Transverse colon (tissue), 4 donors: Measurements from ENCODE around the gene MRPL2. TPM values are rescaled to one million over a fixed set of nuclear protein-coding genes. Genes with fewer than 3 reads are reported as not detected.
A peak's percentile ranks its signal among the peaks of the same experiment; 100 is the strongest.

Experiments
- DNase-seq: peaks from one replicate; pipeline ENCODE4 v3.0.0-alpha.2; 2019
- H3K27ac ChIP-seq, 4 donors: fragments of 200-600 bp; sonication (generic); 2 replicates each; pipeline ENCODE4 v1.5.1; 2016 to 2018; ENCODE audit warnings: inconsistent platforms in 4 of 4
- H3K27me3 ChIP-seq: fragments of 200-600 bp; sonication (generic); 2 replicates; pipeline ENCODE4 v1.5.1; 2017; ENCODE audit warnings: inconsistent platforms
- H3K36me3 ChIP-seq, 4 donors: fragments of 200-600 bp; sonication (generic); 2 replicates each; pipeline ENCODE4 v1.5.1; 2017 to 2019; ENCODE audit warnings: inconsistent platforms in 4 of 4
- H3K4me1 ChIP-seq, 4 donors: fragments of 200-600 bp; sonication (generic); 2 replicates each; pipeline ENCODE4 v1.5.1; 2017 to 2020; ENCODE audit warnings: inconsistent platforms in 4 of 4
- H3K4me3 ChIP-seq, 4 donors: fragments of 200-600 bp; sonication (generic); 1 replicate in 1 of 4; 2 replicates in 3 of 4; pipeline versions ENCODE4 v1.5.1 to v1.6.1; 2017 to 2019; ENCODE audit warnings: inconsistent platforms in 4 of 4
- H3K9me3 ChIP-seq, 2 donors: fragments of 200-600 bp; sonication (generic); 2 replicates each; pipeline ENCODE4 v1.5.1; 2017 to 2019; ENCODE audit warnings: inconsistent platforms in 2 of 2
- EP300 ChIP-seq: sonication (generic); formaldehyde crosslinking; IDR thresholded peaks from one replicate; pipeline ENCODE4 v1.6.1; 2017; ENCODE audit warnings: antibody characterized with exemption, low read depth
- POLR2A ChIP-seq: fragments of 450-650 bp; IDR thresholded peaks from one replicate; pipeline ENCODE4 v1.6.1; 2016; ENCODE audit warnings: antibody characterized with exemption, mild to moderate bottlenecking, moderate library complexity
- POLR2AphosphoS5 ChIP-seq, 3 donors: sonication (generic); formaldehyde crosslinking; IDR thresholded peaks; one replicate each; pipeline ENCODE4 v1.6.1; 2016; ENCODE audit warnings: antibody characterized with exemption in 3 of 3
- WGBS, 2 donors: methylation state at CpG; one replicate each; pipeline ENCODE4 v1.1.5; 2018; ENCODE audit warnings: low coverage in 1 of 2; 5-methylcytosine and 5-hydroxymethylcytosine counted together
- in situ Hi-C, 4 donors: fragments of 200-750 bp; cut with MboI; loops; one replicate each; pipeline versions ENCODE4 v1.15.0 to v1.15.1; 2017; ENCODE audit warnings: low sequenced_read_pairs in 3 of 4, low pct_ligation_motif_present in 1 of 4, low pct_unique_long_range_greater_than_20kb in 1 of 4
- intact Hi-C: fragments of 100-400 bp; cut with DNase I; formaldehyde crosslinking; loops from one replicate; pipeline ENCODE4 v1.15.1; 2023; ENCODE audit warnings: low total_unique reads
- total RNA-seq, 4 donors: library from RNA; depleted of rRNA; stranded (reverse); fragments of >200 nt; gene quantifications; one replicate each; pipeline ENCODE4 v1.1.0, GENCODE V29; 2016
- TF ChIP-seq, protein P1 (sequence below), 5 experiments: fragments of 200-600 bp in 3 of 5; fragments of 450-650 bp in 2 of 5; sonication (generic) in 3 of 5; IDR thresholded peaks; 1 replicate in 2 of 5; 2 replicates in 3 of 5; pipeline ENCODE4 v1.5.1; 2016 to 2017; ENCODE audit warnings: antibody characterized with exemption in 5 of 5, inconsistent platforms in 3 of 5, mild to moderate bottlenecking in 2 of 5, moderate library complexity in 1 of 5

MRPL2 gene
- total RNA-seq, 4 donors from 2014 or later, result 5.8 to 54.2 (median 34.3) TPM

- TF ChIP-seq, protein P1, sequence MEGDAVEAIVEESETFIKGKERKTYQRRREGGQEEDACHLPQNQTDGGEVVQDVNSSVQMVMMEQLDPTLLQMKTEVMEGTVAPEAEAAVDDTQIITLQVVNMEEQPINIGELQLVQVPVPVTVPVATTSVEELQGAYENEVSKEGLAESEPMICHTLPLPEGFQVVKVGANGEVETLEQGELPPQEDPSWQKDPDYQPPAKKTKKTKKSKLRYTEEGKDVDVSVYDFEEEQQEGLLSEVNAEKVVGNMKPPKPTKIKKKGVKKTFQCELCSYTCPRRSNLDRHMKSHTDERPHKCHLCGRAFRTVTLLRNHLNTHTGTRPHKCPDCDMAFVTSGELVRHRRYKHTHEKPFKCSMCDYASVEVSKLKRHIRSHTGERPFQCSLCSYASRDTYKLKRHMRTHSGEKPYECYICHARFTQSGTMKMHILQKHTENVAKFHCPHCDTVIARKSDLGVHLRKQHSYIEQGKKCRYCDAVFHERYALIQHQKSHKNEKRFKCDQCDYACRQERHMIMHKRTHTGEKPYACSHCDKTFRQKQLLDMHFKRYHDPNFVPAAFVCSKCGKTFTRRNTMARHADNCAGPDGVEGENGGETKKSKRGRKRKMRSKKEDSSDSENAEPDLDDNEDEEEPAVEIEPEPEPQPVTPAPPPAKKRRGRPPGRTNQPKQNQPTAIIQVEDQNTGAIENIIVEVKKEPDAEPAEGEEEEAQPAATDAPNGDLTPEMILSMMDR (IDR thresholded peaks at IDR 0.05), result no peak
- no peak for TF ChIP-seq POLR2AphosphoS5 (IDR thresholded peaks at IDR 0.05)
- TF ChIP-seq POLR2A, result no peak
- no peak for TF ChIP-seq EP300
- intact Hi-C loops (no loop called here), in situ Hi-C loops (no loop called here)
- Histone ChIP-seq H3K4me3 (no peak overlapping the region), H3K4me1 (peaks cover 0 to 13% (median 5%) of the 10 kb centered on the region in 4 donors), H3K27me3 (no peaks in the 10 kb centered on the region), H3K36me3 (no peaks in the 10 kb centered on the region), H3K9me3 (no peaks in the 10 kb centered on the region), H3K27ac (peak overlapping the region in 2 of 4 donors; percentile 13 to 33)
- peak; percentile 33 for DNase-seq
- 36% methylated on average over 7 of the region's 8 CpGs; no CpG with 5 or more reads in 1 of the 2 donors for WGBS, 2 donors
Measured at GRCh38 chr6:43096451-43097097, 37.3 kb upstream of the MRPL2 start.

GRCh38 chr6:43095939-43096338 is 36.7 kb upstream of the MRPL2 start:
- H3K4me1 ChIP-seq, result peaks cover 0 to 13% (median 5%) of the 10 kb centered on the region in 4 donors
- no peak for DNase-seq
- H3K36me3 ChIP-seq, result no peaks in the 10 kb centered on the region
- no peaks in the 10 kb centered on the region for H3K9me3 ChIP-seq
- WGBS, 2 donors, result 40% methylated on average over 6 of the region's 7 CpGs; no CpG with 5 or more reads in 1 of the 2 donors
- no peak overlapping the region for H3K4me3 ChIP-seq
- intact Hi-C loops (no loop called here), in situ Hi-C loops (no loop called here)
- peak overlapping the region in 2 of 4 donors; percentile 13 to 33 for H3K27ac ChIP-seq
- TF ChIP-seq EP300 (no peak), POLR2AphosphoS5 (IDR thresholded peaks at IDR 0.05) (no peak), POLR2A (no peak)
- TF ChIP-seq, protein P1 (IDR thresholded peaks at IDR 0.05), result no peak
- no peaks in the 10 kb centered on the region for H3K27me3 ChIP-seq

DNA sequence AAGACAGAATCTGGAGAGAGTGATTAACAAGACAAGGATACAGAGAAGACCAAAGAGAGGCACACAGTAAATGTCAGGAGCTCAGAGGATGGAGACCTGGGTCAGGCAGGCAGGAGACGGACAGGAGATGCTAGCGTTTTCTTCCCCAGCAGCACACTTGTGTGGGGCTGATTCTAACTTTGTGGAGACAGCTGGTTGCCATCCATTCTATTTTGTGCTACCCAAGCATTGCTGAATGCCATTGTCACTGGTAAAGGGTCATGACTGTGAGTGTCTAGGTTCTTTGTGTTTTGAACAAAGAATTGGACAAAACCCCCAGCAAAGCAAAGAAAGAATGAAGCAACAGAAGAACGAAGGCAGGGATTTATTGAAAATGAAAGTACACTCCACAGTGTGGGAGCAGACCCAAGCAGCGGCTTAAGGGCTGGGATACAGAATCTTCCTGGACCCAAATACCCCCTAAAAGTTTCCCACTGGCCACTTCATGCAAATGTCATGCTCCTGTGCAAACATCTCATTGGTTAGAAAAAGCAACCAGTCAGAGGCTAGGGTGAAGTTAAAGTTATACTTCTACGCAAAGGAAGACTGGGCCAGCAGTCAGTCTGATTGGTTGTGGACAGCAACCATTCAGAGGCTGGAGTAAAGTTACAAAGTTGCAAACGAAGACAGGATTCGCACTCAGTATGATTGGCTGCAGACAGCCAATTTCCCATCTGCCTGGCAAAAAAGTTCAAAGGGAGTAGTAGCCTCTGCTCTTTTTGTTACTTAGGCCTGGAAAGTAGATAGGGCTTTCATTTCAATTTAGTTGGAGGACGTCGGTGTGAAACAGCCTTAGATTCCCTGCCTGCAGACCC is 34.4 kb upstream of the MRPL2 start:
- Histone ChIP-seq H3K4me1 (peaks cover 0 to 13% (median 5%) of the 10 kb centered on the region in 4 donors), H3K4me3 (peak overlapping the region in 2 of 4 donors; percentile 16 to 38), H3K27me3 (no peaks in the 10 kb centered on the region), H3K27ac (peak overlapping the region; percentile 41 to 79 (median 68)), H3K9me3 (no peaks in the 10 kb centered on the region), H3K36me3 (no peaks in the 10 kb centered on the region)
- TF ChIP-seq POLR2AphosphoS5 (IDR thresholded peaks at IDR 0.05), result no peak
- TF ChIP-seq EP300, result no peak
- TF ChIP-seq, protein P1 (IDR thresholded peaks at IDR 0.05), result peak in 1 of 5 experiments; percentile 12
- in situ Hi-C loops (no loop called here), intact Hi-C loops (no loop called here)
- DNase-seq, result peak; percentile 29
- 52 to 55% methylated on average over 8 to 9 of the region's 9 CpGs for WGBS, 2 donors

GRCh38 chr6:43092635-43093034 is 33.4 kb upstream of the MRPL2 start:
- in situ Hi-C loops (no loop called here), intact Hi-C loops (no loop called here)
- peaks cover 0 to 13% (median 5%) of the 10 kb centered on the region in 4 donors for H3K4me1 ChIP-seq
- H3K27ac ChIP-seq, result no peak overlapping the region
- no peaks in the 10 kb centered on the region for H3K36me3 ChIP-seq
- H3K27me3 ChIP-seq, result no peaks in the 10 kb centered on the region
- no peak overlapping the region for H3K4me3 ChIP-seq
- no peak for DNase-seq
- no peaks in the 10 kb centered on the region for H3K9me3 ChIP-seq
- TF ChIP-seq EP300 (no peak), POLR2AphosphoS5 (IDR thresholded peaks at IDR 0.05) (no peak), POLR2A (no peak)
- TF ChIP-seq, protein P1 (IDR thresholded peaks at IDR 0.05), result no peak
